T-cell (primary cell): ENCODE results near the gene DHX15. TPM values are rescaled to one million over a fixed set of nuclear protein-coding genes. Genes with fewer than 3 reads are reported as not detected.

Experiments used
- ATAC-seq, 4 experiments: fragments of 200-7000 bp in 3 of 4; fragments of 150-1000 bp in 1 of 4; cut with Tn5 transposase; replicated peaks in 1 of 4; 1 replicate in 3 of 4; 2 replicates in 1 of 4; pipeline ENCODE4 v1.10.0; 2021; ENCODE audit warnings: moderate library complexity in 3 of 4, mild to moderate bottlenecking in 2 of 4, moderate number of reproducible peaks in 1 of 4
- CTCF ChIA-PET, 2 donors: fragments of 300-600 bp; sonication (Branson Sonifier 250); formaldehyde crosslinking; loops; one replicate each; lab custom pipeline; 2022; ENCODE audit warnings: antibody characterized with exemption in 2 of 2; lab: Charles Lee
- POLR2A ChIA-PET, 2 donors: fragments of 300-600 bp; sonication (Branson Sonifier 250); formaldehyde crosslinking; loops; one replicate each; lab custom pipeline; 2022; ENCODE audit warnings: antibody characterized with exemption in 2 of 2; lab: Charles Lee
- DNase-seq, 35 experiments: peaks; one replicate each; pipeline versions ENCODE4 v3.0.0 to v3.0.0-alpha.2; 2013 to 2023
- H3K27ac ChIP-seq: one replicate; pipeline ENCODE4 v1.5.1; 2013; ENCODE audit warnings: low read length
- H3K27me3 ChIP-seq, 2 experiments: replicated peaks in 1 of 2; 1 replicate in 1 of 2; 2 replicates in 1 of 2; pipeline versions ENCODE4 v1.6.1 to v1.7.0; 2013; ENCODE audit warnings: low read length in 1 of 2, mixed read lengths in 1 of 2; ENCODE audit not compliant: control insufficient read depth in 2 of 2, insufficient read depth in 2 of 2; ENCODE audit errors: extremely low read depth in 1 of 2
- H3K36me3 ChIP-seq, 2 donors: 1 replicate in 1 of 2; 2 replicates in 1 of 2; pipeline versions ENCODE4 v1.6.1 to v1.7.0; 2013; ENCODE audit warnings: low read length in 1 of 2; ENCODE audit not compliant: control insufficient read depth in 2 of 2, insufficient read depth in 1 of 2; ENCODE audit errors: extremely low read depth in 1 of 2
- H3K4me1 ChIP-seq, 2 experiments: 1 replicate in 1 of 2; 2 replicates in 1 of 2; pipeline versions ENCODE4 v1.6.1 to v1.7.0; 2013; ENCODE audit warnings: low read length in 2 of 2, mixed read lengths in 1 of 2; ENCODE audit not compliant: insufficient read depth in 2 of 2, control insufficient read depth in 1 of 2; ENCODE audit errors: extremely low read depth in 1 of 2
- H3K4me3 ChIP-seq, 2 donors: 1 replicate in 1 of 2; 2 replicates in 1 of 2; pipeline versions ENCODE4 v1.5.1 to v1.7.0; 2013; ENCODE audit warnings: mild to moderate bottlenecking in 2 of 2, low read length in 1 of 2, moderate library complexity in 1 of 2; ENCODE audit not compliant: control insufficient read depth in 1 of 2; ENCODE audit errors: extremely low read depth in 1 of 2
- H3K9me3 ChIP-seq: 2 replicates; pipeline ENCODE4 v1.7.0; 2013
- H3K27ac Mint-ChIP-seq, 2 donors: one replicate each; pipeline ENCODE4 v1.8.0; 2020 to 2021; ENCODE audit warnings: mild to moderate bottlenecking in 2 of 2, mixed read lengths in 2 of 2
- H3K27me3 Mint-ChIP-seq, 2 donors: one replicate each; pipeline ENCODE4 v1.8.0; 2021 to 2022; ENCODE audit warnings: mixed read lengths in 2 of 2
- H3K36me3 Mint-ChIP-seq: one replicate; pipeline ENCODE4 v1.8.0; 2021; ENCODE audit warnings: mixed read lengths
- H3K4me1 Mint-ChIP-seq, 3 donors: one replicate each; pipeline ENCODE4 v1.8.0; 2020 to 2022; ENCODE audit warnings: mixed read lengths in 3 of 3, mild to moderate bottlenecking in 1 of 3
- H3K4me3 Mint-ChIP-seq, 3 donors: one replicate each; pipeline ENCODE4 v1.8.0; 2020 to 2022; ENCODE audit warnings: mild to moderate bottlenecking in 3 of 3, mixed read lengths in 3 of 3, moderate library complexity in 3 of 3
- H3K9me3 Mint-ChIP-seq, 3 donors: one replicate each; pipeline ENCODE4 v1.8.0; 2020 to 2022; ENCODE audit warnings: mixed read lengths in 3 of 3
- WGBS: methylation state at CpG from one replicate; pipeline ENCODE4 v1.1.5; 2013; ENCODE audit warnings: missing lambda C conversion rate; ENCODE audit not compliant: insufficient coverage; 5-methylcytosine and 5-hydroxymethylcytosine counted together
- total RNA-seq, 35 experiments: library from RNA in 6 of 35; stranded (reverse) in 6 of 35; fragments of 120-200 nt in 1 of 35; gene quantifications; one replicate each; pipeline versions ENCODE4 v1.2.1 to v1.2.4 and lab custom pipeline; 2013 to 2026

DHX15 gene
- total RNA-seq, 5 donors from 2014 or later (not counting 1 experiment from before 2014, with no cell fraction given), result 116 to 174 (median 121) TPM

DNA sequence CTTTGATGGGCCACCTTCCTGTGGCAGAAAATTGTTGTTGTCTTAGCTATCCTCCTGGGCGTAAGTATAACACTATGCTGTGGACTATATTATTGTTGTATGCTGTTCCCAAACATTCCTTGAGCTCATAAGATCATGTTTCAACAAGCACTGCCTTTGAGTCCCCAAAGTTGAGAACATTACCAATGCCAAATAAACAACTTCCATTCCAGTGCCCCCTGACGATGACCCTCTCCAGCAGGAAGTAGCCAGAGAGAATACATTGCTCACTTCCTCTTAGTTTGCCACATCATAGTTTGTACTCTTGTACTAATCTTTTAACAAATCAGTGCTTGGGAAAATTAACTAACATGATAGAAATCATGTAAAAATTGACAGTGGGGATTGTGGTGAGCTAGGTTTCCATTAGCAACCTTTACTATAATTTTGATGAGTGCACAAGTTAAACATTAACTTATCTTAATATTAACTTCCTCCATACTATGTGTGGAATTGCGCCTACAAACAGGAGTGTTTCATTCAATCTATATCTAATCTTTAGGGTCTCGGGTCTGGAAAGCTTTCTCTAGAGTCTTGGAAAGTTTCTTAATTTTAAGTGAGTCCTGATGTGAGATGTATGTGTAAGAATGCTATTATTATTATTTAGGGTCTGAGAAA, 20.3 kb upstream of the DHX15 start:
- ChIA-PET POLR2A (no interaction called here), CTCF (no interaction called here)
- no CpG with 5 or more reads among the region's 4 CpGs for WGBS
- Histone ChIP-seq H3K9me3 (no peaks in the 10 kb centered on the region), H3K4me1 (no peaks in the 10 kb centered on the region), H3K4me3 (no peak overlapping the region), H3K27ac (no peak overlapping the region), H3K27me3 (no peaks in the 10 kb centered on the region), H3K36me3 (no peaks in the 10 kb centered on the region)
- Mint-ChIP-seq H3K4me1 (peaks cover 6 to 8% (median 7%) of the 10 kb centered on the region in 3 donors), H3K27me3 (peaks cover 2 to 13% of the 10 kb centered on the region in 2 donors), H3K4me3 (no peak overlapping the region), H3K36me3 (no peaks in the 10 kb centered on the region), H3K9me3 (peaks cover 0 to 4% (median 0%) of the 10 kb centered on the region in 3 donors), H3K27ac (no peak overlapping the region)
- ATAC-seq, result no peak
- no peak for DNase-seq

DNA sequence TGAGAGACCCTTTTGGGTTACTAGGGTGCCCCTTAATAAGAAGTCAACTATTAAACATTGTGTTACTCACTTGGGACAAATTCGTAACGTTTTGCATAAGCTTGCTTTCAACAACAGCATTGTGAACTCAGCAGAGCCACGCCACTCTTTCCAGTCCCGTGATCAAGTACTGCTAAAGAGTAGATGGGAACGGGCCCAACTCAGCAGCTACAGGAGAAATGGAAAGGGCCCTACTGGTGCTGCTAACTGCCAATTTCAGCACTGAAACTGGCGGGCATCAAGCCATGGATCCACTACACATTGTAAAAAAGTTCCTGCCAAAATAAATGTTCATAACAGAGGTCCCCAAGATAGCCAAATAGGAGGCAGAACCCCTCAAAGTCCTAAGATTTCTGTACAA, 19.0 kb upstream of the DHX15 start:
- Mint-ChIP-seq H3K27ac (no peak overlapping the region), H3K4me1 (peaks cover 6 to 8% (median 7%) of the 10 kb centered on the region in 3 donors), H3K9me3 (peaks cover 0 to 3% (median 0%) of the 10 kb centered on the region in 3 donors), H3K36me3 (no peaks in the 10 kb centered on the region), H3K4me3 (no peak overlapping the region), H3K27me3 (peaks cover 2 to 8% of the 10 kb centered on the region in 2 donors)
- Histone ChIP-seq H3K4me1 (no peaks in the 10 kb centered on the region), H3K27me3 (peaks cover 0 to 4% of the 10 kb centered on the region in 2 experiments), H3K36me3 (no peaks in the 10 kb centered on the region), H3K27ac (no peak overlapping the region), H3K4me3 (no peak overlapping the region), H3K9me3 (no peaks in the 10 kb centered on the region)
- 92% methylated on average over 5 of the region's 6 CpGs for WGBS
- POLR2A ChIA-PET, result no interaction called here
- ATAC-seq (no peak), DNase-seq (no peak)
- CTCF ChIA-PET, result no interaction called here

DNA sequence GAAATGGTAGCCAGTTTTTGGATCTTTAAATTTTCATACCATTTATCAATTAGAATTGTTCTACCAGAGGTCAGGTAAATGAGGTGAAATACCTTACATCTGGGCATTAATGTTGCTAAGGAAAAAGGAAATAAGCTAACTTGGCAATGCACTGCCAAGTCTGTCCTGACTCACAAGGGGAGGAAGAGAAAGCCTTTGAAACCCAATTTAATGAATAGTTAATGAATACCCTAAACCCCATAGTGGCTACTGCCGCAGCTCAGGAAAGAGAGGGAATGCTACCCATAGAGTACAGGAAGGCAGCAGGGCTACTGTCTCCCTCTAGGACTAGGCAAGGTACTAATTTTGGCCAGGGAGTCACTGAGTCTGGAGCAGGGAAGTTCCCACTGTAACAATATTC, 16.8 kb upstream of the DHX15 start:
- Histone ChIP-seq H3K36me3 (no peaks in the 10 kb centered on the region), H3K27me3 (peaks cover 0 to 6% of the 10 kb centered on the region in 2 experiments), H3K27ac (no peak overlapping the region), H3K4me1 (no peaks in the 10 kb centered on the region), H3K4me3 (no peak overlapping the region), H3K9me3 (no peaks in the 10 kb centered on the region)
- ChIA-PET POLR2A (no interaction called here), CTCF (no interaction called here)
- WGBS, result no CpG with 5 or more reads among the region's 1 CpG
- Mint-ChIP-seq H3K36me3 (no peaks in the 10 kb centered on the region), H3K4me1 (peaks cover 6 to 8% (median 7%) of the 10 kb centered on the region in 3 donors), H3K27me3 (peaks cover 2 to 8% of the 10 kb centered on the region in 2 donors), H3K4me3 (no peak overlapping the region), H3K9me3 (peaks cover 0 to 5% (median 3%) of the 10 kb centered on the region in 3 donors), H3K27ac (no peak overlapping the region)
- no peak for DNase-seq
- ATAC-seq, result no peak

DNA sequence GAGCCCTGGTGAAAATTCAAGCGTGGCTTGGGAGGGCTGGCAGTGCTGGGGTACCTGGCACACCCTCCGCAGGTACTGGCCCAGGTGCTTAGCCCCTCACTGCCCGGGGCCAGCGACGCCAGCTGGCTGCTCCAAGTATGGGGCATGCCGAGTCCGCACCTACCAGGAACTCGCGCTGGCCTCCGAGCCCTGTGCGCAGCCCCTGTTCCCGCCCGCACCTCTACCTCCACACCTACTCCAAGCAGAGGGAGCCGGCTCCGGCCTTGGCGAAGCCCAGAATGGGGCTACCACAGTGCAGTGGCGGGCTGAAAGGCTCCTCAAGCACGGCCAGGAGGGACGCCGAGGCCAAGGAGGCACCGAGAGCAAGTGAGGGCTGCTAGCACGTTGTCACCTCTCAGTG, 14.9 kb upstream of the DHX15 start:
- no peak for DNase-seq
- Mint-ChIP-seq H3K4me3 (no peak overlapping the region), H3K27ac (no peak overlapping the region), H3K36me3 (no peaks in the 10 kb centered on the region), H3K9me3 (peaks cover 0 to 5% (median 3%) of the 10 kb centered on the region in 3 donors), H3K4me1 (peaks cover 0 to under 1% (median under 1%) of the 10 kb centered on the region in 3 donors), H3K27me3 (peaks cover 2 to 8% of the 10 kb centered on the region in 2 donors)
- CTCF ChIA-PET, result interaction anchor here in 1 of 2 donors (1.1 kb wide), 1 partner anchor 15 kb away, joined by 3 read pairs; no protein-coding TSS in a partner anchor
- 89% methylated on average over 22 of the region's 22 CpGs for WGBS
- Histone ChIP-seq H3K4me1 (no peaks in the 10 kb centered on the region), H3K4me3 (no peak overlapping the region), H3K27ac (no peak overlapping the region), H3K36me3 (no peaks in the 10 kb centered on the region), H3K9me3 (no peaks in the 10 kb centered on the region), H3K27me3 (peaks cover 0 to 6% of the 10 kb centered on the region in 2 experiments)
- no peak for ATAC-seq
- POLR2A ChIA-PET, result no interaction called here

DNA sequence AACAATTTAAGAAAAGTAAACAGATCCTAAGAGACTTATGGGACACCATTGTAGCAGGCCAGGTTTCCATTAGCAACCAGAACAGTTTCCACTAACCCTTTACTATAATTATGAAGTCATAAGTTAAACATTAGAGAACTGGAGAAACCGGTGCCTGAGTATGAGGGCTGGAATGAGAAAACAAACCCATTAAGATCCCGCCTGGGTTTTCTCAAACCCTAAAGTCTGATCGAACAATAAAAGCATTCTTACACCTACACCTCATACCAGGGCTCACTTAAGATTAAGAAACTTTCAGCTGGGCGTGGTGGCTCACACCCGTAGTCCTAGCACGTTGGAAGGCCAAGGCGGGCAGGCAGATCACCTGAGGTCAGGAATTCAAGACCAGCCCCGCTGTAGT, 13.7 kb upstream of the DHX15 start:
- Histone ChIP-seq H3K4me3 (no peak overlapping the region), H3K27me3 (peaks cover 0 to 6% of the 10 kb centered on the region in 2 experiments), H3K27ac (no peak overlapping the region), H3K36me3 (no peaks in the 10 kb centered on the region), H3K4me1 (no peaks in the 10 kb centered on the region), H3K9me3 (no peaks in the 10 kb centered on the region)
- H3K27me3 Mint-ChIP-seq, result peaks cover 3 to 8% of the 10 kb centered on the region in 2 donors
- ATAC-seq (no peak), DNase-seq (no peak)
- H3K4me3 Mint-ChIP-seq, result no peak overlapping the region
- ChIA-PET POLR2A (no interaction called here), CTCF (interaction anchor here in 1 of 2 donors (1.1 kb wide), 1 partner anchor 17 kb away, joined by 3 read pairs; no protein-coding TSS in a partner anchor)
- no peaks in the 10 kb centered on the region for H3K4me1 Mint-ChIP-seq
- 92% methylated on average over 2 of the region's 8 CpGs for WGBS
- no peak overlapping the region for H3K27ac Mint-ChIP-seq
- peaks cover 0 to 5% (median 3%) of the 10 kb centered on the region in 3 donors for H3K9me3 Mint-ChIP-seq
- no peaks in the 10 kb centered on the region for H3K36me3 Mint-ChIP-seq

DNA sequence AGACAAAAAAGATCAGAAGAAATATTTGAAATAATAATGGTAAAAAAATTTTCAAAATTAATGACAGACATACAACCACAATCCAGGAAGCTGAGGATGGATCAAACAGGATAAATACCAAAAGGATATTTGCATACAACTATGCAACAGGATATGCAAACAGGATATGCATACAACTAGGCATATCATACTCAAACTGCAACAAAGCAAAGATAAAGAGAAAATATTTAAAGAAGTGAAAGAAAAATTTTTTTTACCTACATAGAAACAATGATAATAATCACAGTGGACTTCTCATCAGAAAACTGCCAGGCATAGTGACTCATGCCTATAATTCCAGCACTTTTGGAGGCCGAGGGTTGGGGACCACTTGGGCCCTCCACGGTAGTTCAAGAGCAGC, 11.3 kb upstream of the DHX15 start:
- ATAC-seq (no peak), DNase-seq (no peak)
- H3K4me3 Mint-ChIP-seq, result no peak overlapping the region
- H3K27ac ChIP-seq, result no peak overlapping the region
- peaks cover 6 to 8% of the 10 kb centered on the region in 2 donors for H3K27me3 Mint-ChIP-seq
- no peak overlapping the region for H3K4me3 ChIP-seq
- no peaks in the 10 kb centered on the region for H3K4me1 ChIP-seq
- H3K4me1 Mint-ChIP-seq, result no peaks in the 10 kb centered on the region
- ChIA-PET POLR2A (no interaction called here), CTCF (interaction anchor here in 1 of 2 donors (0.5 to 0.6 kb wide), 2 partner anchors 37 to 62 kb away, joined by 3 to 5 read pairs; no protein-coding TSS in a partner anchor)
- H3K36me3 Mint-ChIP-seq, result no peaks in the 10 kb centered on the region
- H3K9me3 ChIP-seq, result no peaks in the 10 kb centered on the region
- no peaks in the 10 kb centered on the region for H3K36me3 ChIP-seq
- no CpG with 5 or more reads among the region's 2 CpGs for WGBS
- peaks cover 3 to 16% (median 8%) of the 10 kb centered on the region in 3 donors for H3K9me3 Mint-ChIP-seq
- peaks cover 0 to 6% of the 10 kb centered on the region in 2 experiments for H3K27me3 ChIP-seq
- no peak overlapping the region for H3K27ac Mint-ChIP-seq
